ENCODE data around the gene COMMD1.
"Not testable (repeated sequence)": the region's sequence is repeated elsewhere in the genome, so short reads cannot be mapped to it uniquely, and the experiment has no call there.

The COMMD1 gene

GRCh38 chr2:62032096-62032495 is 126.6 kb downstream of the COMMD1 start:
- DNase-seq: no peak

GRCh38 chr2:62034715-62035114 is 129.2 kb downstream of the COMMD1 start:
- no peak for DNase-seq

GRCh38 chr2:62036229-62036628 is 130.8 kb downstream of the COMMD1 start:
- DNase-seq: no peak

GRCh38 chr2:62036761-62037250 is 131.3 kb downstream of the COMMD1 start:
- no peak for DNase-seq

GRCh38 chr2:62038975-62039771 is 133.7 kb downstream of the COMMD1 start:
- DNase-seq: peak in 1 of 5 experiments; percentile 84

GRCh38 chr2:62040926-62041325 is 135.5 kb downstream of the COMMD1 start:
- DNase-seq: no peak

- not testable (repeated sequence) for DNase-seq
Measured at GRCh38 chr2:62041701-62042385, 136.4 kb downstream of the COMMD1 start.

GRCh38 chr2:62042400-62042799 is 136.9 kb downstream of the COMMD1 start:
- no peak for DNase-seq

GRCh38 chr2:62042944-62043343 is 137.5 kb downstream of the COMMD1 start:
- no peak for DNase-seq

- no peak for DNase-seq
Measured at GRCh38 chr2:62045017-62045543, 139.6 kb downstream of the COMMD1 start.

- no peak for DNase-seq
Measured at GRCh38 chr2:62046141-62046540, 140.7 kb downstream of the COMMD1 start.

GRCh38 chr2:62050456-62051045 is 145.1 kb downstream of the COMMD1 start:
- DNase-seq: no peak

- DNase-seq: peak in 1 of 5 experiments; percentile 68
Measured at GRCh38 chr2:62054029-62054791, 148.7 kb downstream of the COMMD1 start.

GRCh38 chr2:62054916-62055450 is 149.5 kb downstream of the COMMD1 start:
- DNase-seq: peak in 1 of 5 experiments; percentile 82

- DNase-seq: peak in 1 of 5 experiments; percentile 48
Measured at GRCh38 chr2:62055724-62056336, 150.4 kb downstream of the COMMD1 start.

- no peak for DNase-seq
Measured at GRCh38 chr2:62056341-62056740, 150.9 kb downstream of the COMMD1 start.

- no peak for DNase-seq
Measured at GRCh38 chr2:62065243-62065642, 159.8 kb downstream of the COMMD1 start.

GRCh38 chr2:62071126-62071598 is 165.7 kb downstream of the COMMD1 start:
- DNase-seq: no peak

- DNase-seq: no peak
Measured at GRCh38 chr2:62071760-62072680, 166.5 kb downstream of the COMMD1 start.

GRCh38 chr2:62074233-62074632 is 168.8 kb downstream of the COMMD1 start:
- DNase-seq: no peak

Data from T-helper 2 cell (primary cell).